DMS153 (cell line): ENCODE data around the gene SMIM24.
"Not testable (repeated sequence)": the region's sequence is repeated elsewhere in the genome, so short reads cannot be mapped to it uniquely, and the experiment has no call there.

Experiments
- DNase-seq: peaks from one replicate; lab custom pipeline; 2025; lab: John Stamatoyannopoulos, UW

Gene SMIM24

DNA sequence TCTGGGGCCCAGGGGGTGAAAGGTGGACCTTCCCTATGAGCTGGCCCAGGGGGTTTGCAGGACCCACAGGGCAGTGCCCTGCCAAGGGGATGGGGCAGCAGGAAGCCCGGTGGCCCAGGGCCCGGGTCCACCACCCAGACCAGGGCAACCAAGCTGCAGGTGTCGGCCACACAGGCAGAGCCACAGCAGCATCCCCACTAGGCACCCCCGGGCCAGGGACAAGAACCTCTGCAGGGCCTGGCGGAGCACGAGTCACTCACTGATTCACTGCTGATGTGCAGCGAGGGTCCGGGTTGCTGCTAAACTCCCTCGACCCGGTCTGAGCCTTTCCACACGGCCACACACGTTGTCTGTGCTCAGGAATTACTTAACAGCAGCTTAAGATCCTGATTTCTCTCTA, 34.6 kb upstream of the SMIM24 start:
- no peak for DNase-seq

GRCh38 chr19:3513229-3514140, 33.2 kb upstream of the SMIM24 start:
- DNase-seq: no peak

DNA sequence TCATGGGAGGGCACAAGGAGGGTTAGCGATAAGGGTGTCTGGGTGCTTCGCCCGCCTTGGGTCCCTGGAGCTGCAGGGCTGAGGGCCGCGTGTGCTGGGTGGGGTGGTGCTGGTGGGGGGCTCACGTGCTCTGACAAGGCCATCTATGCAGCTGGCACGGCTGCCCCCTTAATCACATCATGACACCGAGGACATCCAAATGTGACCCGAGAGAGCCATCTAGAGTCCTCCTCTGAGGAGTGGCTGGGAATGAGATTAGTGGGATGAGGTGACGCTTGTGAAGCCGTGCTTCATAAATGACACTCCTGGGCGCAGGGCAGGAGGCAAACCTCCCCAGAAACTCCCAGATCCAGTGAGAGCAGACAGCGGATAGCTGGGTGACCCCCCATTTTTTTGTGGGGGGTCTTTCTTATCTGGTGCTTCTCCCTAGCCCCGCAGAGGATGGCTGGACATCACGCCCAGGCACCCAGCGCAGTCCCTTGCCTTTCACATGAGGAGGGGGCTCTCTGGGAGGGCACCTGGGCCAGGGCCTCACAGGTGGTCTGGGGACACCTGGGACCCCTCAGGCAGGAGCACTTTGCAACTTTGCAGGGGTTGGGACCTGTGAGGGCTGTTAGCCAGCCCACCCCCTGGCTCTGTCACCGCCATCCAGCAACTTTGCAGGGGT, 32.4 kb upstream of the SMIM24 start:
- no peak for DNase-seq

DNA sequence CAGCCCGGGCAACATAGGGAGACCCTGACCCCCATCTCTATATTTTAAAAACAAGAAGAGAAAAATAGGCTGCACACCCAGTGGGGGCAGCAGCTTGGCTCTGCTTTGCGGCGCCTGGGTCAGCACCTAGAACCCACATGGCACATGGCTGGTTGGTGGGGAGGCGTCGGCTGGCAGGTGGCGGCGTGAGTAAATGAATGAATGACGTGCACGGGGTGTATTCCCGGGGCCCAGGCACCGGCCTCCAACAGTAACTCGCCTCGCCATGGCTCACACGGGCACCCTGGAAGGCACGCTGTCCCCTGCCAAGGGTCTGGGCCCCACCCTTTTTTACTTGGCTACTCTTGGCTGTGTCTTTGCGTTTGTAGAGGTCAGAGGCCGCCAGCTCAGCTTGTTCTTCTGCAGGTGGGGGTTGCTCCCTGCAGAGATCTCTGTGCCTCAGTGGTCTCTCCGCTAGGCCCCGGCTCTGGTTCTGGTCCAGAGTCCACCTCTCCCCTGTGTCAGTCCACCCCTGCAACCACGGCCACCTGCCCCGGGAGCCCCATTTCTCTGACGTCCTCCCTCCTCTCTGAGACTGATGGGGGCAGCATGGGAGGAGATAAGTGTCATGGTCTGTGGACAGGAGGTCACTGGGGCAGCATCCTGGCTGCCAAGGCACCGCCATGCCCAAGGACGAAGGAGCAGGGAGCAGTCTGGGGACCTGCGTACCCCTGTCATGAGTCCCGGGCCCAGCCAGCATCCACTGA, 31.4 kb upstream of the SMIM24 start:
- no peak for DNase-seq

DNA sequence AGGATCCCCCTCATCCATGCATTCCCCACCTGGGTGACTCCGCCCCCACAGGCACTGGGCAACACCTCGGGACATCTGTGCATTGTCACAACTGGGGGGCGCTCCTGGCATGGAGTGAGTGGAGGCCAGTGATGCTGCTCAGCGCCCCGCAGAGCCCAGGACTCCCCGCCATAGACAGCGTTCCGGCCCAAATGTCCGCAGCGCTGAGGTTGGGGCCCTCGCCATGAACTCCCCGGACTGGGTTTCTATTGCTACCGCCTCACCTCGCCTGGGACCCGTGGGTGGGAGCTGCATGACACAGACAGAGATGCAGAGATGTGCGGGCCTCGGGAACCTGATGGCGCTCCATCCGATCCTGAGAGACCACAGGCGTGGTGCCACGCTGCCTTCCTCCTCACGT, 30.4 kb upstream of the SMIM24 start:
- DNase-seq: no peak

- no peak for DNase-seq
Observed at GRCh38 chr19:3509566-3509989, 29.3 kb upstream of the SMIM24 start.

GRCh38 chr19:3508771-3509535, 28.6 kb upstream of the SMIM24 start:
- DNase-seq: no peak

DNA sequence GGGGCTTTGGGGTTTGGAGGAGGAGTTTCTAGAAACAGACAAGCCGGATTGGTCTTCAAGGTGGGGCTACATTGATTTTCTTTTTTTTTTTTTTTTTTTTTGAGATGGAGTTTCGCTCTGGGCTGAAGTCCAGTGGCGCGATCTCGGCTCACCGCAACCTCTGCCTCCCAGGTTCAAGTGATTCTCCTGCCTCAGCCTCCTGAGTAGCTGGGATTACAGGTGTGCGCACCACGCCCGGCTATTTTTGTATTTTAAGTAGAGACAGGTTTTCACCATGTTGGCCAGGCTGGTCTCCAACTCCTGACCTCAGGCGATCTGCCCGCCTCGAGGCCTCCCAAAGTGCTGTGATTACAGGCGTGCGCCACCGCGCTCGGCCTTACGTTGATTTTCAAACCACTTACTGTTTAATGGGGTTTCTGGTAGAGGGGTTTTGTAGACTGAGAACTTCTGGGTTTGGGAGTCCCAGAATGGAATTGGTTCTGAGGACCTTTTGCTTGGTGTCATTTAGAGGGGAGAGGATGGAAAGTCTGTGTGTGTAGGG, 27.9 kb upstream of the SMIM24 start:
- not testable (repeated sequence) for DNase-seq

DNA sequence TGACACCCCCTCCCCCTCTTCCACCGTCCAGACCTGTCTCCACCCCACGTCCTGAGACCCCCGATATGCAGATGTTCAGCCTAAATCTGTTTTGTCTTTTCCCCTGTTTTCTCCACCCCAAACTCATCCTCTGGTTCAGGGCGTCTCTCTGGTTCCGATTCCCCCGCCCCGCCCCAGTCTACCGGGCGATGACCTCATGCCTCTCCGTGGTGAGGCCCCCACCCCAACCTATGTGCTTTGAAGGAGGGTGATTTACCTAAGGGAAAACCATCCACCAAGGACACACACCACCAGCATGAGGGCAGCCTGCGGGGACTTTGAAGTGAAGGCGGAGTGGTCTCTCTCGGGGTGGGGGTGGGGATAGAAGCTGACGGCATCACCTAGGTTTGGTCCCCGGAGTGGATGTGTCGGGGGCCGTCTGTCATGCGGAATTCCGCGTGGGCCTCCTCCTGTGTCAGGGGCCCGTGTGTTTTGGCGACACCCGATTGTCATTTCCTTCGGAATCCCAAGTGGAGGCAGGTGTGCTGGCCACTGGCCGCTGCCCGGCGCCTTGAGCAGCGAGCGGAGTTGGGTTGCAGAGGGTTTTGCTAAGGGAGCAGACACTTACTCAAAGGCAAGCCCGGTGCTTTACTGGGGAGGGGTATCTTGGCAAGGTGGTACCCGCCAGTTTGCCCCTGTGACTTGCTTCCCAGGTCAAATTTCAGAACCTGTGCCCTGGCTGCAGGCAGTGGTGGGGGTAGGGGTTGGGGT, 27.2 kb upstream of the SMIM24 start:
- no peak for DNase-seq

GRCh38 chr19:3506384-3507340, 26.3 kb upstream of the SMIM24 start:
- no peak for DNase-seq

DNA sequence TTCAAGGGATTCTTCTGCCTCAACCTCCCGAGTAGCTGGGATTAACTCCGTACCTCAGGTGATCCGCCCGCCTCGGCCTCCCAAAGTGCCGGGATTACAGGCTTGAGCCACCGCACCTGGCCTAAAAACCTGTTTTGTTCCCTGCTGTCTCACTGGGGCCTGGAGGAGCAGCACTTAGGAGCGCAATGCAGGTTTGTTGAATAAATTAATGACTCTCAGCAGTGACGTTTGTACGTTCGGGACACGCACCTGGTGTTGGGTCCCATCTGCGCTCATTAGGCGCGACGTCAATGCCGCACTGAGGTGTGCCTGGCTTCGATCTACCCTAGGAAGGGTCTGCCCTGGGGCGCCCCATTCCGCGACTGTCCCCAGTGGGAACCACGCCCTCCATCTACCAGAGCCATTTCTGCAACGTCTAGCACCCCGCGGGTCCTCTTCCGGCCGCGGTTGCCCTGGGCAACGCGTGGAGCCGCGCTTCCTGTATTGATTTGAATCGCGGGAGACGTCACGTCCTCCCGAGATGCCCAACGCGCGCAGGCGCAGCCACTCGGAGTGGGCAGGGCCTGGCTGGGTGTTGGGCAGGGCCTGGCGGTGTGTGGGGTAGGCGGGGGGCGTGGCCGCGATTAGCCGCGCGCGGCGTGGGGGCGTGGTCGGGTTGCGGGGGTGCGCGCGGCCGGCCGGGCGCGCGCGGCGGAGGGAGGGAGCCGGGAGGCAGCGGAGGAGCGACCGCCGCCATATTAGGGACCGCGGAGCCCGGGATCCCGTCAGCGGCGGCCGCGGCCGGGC, 25.5 kb upstream of the SMIM24 start, which contains the start of gene FZR1:
Gene FZR1 (plus strand): TSS at position 714 of the 786 bp plus-strand sequence. CDS start 16,679 bp downstream, outside the sequence.
- DNase-seq: peak; percentile 97

- DNase-seq: no peak
Observed at GRCh38 chr19:3504735-3505134, 24.4 kb upstream of the SMIM24 start.

- DNase-seq: no peak
Observed at GRCh38 chr19:3503036-3503572, 22.8 kb upstream of the SMIM24 start.

DNA sequence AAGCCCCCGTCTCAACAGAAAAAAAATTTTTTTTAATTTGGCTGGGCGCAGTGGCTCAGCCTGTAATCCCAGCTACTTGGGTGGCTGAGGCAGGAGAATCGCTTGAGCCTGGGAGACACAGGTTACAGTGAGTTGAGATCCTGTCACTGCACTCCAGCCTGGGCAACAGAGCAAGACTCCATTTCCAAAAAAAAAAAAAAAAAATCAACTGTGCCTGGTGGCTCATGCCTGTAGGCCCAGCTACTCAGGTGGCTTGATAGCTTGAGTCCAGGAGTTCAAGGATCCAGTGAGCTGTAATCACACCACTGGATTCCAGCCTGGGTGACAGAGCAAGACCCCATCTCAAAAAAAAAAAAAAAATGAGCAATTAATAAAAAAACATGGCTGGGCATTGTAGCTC, 21.5 kb upstream of the SMIM24 start:
- no peak for DNase-seq

- DNase-seq: peak; percentile 94
Observed at GRCh38 chr19:3500429-3501101, 20.2 kb upstream of the SMIM24 start, which contains the start of gene DOHH. Gene DOHH (minus strand): TSS chr19:3500674. CDS start chr19:3496814, 3,860 bp downstream.

- no peak for DNase-seq
Observed at GRCh38 chr19:3499738-3500428, 19.6 kb upstream of the SMIM24 start.
